Measurements from ENCODE around the gene STAP2. TPM values are rescaled to one million over a fixed set of nuclear protein-coding genes. Genes with fewer than 3 reads are reported as not detected.

The STAP2 gene
- total and polyA plus RNA-seq, 9 of the 15 experiments (the other 6 are each of a cell fraction or from before 2014, with no cell fraction given): 1.2 to 9.8 (median 4.5) TPM

GRCh38 chr19:4361152-4362046 is 22.8 kb upstream of the STAP2 start:
- H3K9ac ChIP-seq (ENCODE audit: insufficient read depth in 1 of 2, low read depth in 2 of 2, low read length in 2 of 2): peak overlapping the region in 1 of 2 experiments; percentile 52; a peak in 1 of 4 replicates
- WGBS (ENCODE audit: insufficient coverage, low coverage, missing lambda C conversion rate): 87% methylated on average over 29 of the region's 50 CpGs
- CTCF ChIA-PET (ENCODE audit: low intra/inter-chr PET ratio): no interaction called here
- FAIRE-seq (no peak), ATAC-seq (no peak), DNase-seq (ENCODE audit: extremely low read depth in 1 of 4, low spot score in 3 of 4) (peak in 2 of 4 experiments; percentile 54 to 58)
- no peak overlapping the region for H2AFZ ChIP-seq (ENCODE audit: low read depth, low read length)
- H3K9me3 ChIP-seq (replicated peaks; ENCODE audit: control insufficient read depth, insufficient read depth, low read depth, low read length): no peaks in the 10 kb centered on the region
- no peaks in the 10 kb centered on the region for H3K9me1 ChIP-seq (ENCODE audit: control insufficient read depth, insufficient read depth, low read length)
- in situ Hi-C loops (cut with MboI): no loop called here
- H4K20me1 ChIP-seq (replicated peaks; ENCODE audit: control insufficient read depth, insufficient read depth, low read length): 0 out of 2 replicates have a peak, but pooled peaks cover 4% of the 10 kb centered on the region
- no peak overlapping the region for H3K4me2 ChIP-seq (ENCODE audit: insufficient read depth, low read length)
- H3K4me1 ChIP-seq (replicated peaks in 1 of 2; ENCODE audit: control insufficient read depth in 2 of 2, insufficient read depth in 2 of 2, low read length in 2 of 2): peaks cover 0 to 82% of the 10 kb centered on the region in 2 experiments; a peak in 2 of 5 replicates
- intact Hi-C loops (cut with micrococcal nuclease): no loop called here
- H3K27me3 ChIP-seq (ENCODE audit: control insufficient read depth in 2 of 2, insufficient read depth in 2 of 2, low read length in 2 of 2): no peaks in the 10 kb centered on the region
- H3K27ac ChIP-seq (ENCODE audit: extremely low read depth, low read depth, low read length): no peak overlapping the region
- H3K4me3 ChIP-seq: no peak overlapping the region
- no peaks in the 10 kb centered on the region; the same call in 2 of the 3 replicates for H3K79me2 ChIP-seq (ENCODE audit: control insufficient read depth, insufficient read depth, low read length)
- POLR2A ChIA-PET: interaction anchor here (0.5 to 4.8 kb wide), 9 partner anchors 9 to 153 kb away, joined by 3 to 29 read pairs (median 4); partner anchors contain the start of genes MPND and YJU2
- H3K36me3 ChIP-seq (ENCODE audit: control insufficient read depth, insufficient read depth, low read length): peaks cover 85% of the 10 kb centered on the region; the same call in 2 of the 3 replicates
- no TSS peak for BruUV-seq (replicated peaks)
- TF ChIP-seq ZNF695 (CRISPR knock-in tag; IDR thresholded peaks at IDR 0.05) (no peak), ZNF175 (CRISPR knock-in tag; IDR thresholded peaks at IDR 0.05; ENCODE audit: low read depth) (no peak), ILK (tag; IDR thresholded peaks at IDR 0.05; ENCODE audit: borderline replicate concordance, low read depth) (no peak), TSC22D4 (tag; IDR thresholded peaks at IDR 0.05) (no peak), PPARD (CRISPR knock-in tag; IDR thresholded peaks at IDR 0.05) (no peak), MIER1 (IDR thresholded peaks at IDR 0.05; ENCODE audit: low read depth) (no peak), GTF2A2 (tag; IDR thresholded peaks at IDR 0.05) (no peak), ZNF740 (CRISPR knock-in tag; IDR thresholded peaks at IDR 0.05) (0 out of 2 replicates have a peak, but pooled peaks have one; percentile 30), ZNF740 (tag; IDR thresholded peaks at IDR 0.05) (no peak), POLR2A (conservative IDR thresholded peaks at IDR 0.05) (peak; percentile 3; the same call in 1 of the 2 replicates), MEF2A (IDR thresholded peaks at IDR 0.05; ENCODE audit: control insufficient read depth, low read depth, low read length) (no peak), PREB (CRISPR knock-in tag; IDR thresholded peaks at IDR 0.05) (no peak), POLR2G (IDR thresholded peaks at IDR 0.05; ENCODE audit: low read depth, low read length) (peak; percentile 71)
- TF ChIP-seq, protein P1, sequence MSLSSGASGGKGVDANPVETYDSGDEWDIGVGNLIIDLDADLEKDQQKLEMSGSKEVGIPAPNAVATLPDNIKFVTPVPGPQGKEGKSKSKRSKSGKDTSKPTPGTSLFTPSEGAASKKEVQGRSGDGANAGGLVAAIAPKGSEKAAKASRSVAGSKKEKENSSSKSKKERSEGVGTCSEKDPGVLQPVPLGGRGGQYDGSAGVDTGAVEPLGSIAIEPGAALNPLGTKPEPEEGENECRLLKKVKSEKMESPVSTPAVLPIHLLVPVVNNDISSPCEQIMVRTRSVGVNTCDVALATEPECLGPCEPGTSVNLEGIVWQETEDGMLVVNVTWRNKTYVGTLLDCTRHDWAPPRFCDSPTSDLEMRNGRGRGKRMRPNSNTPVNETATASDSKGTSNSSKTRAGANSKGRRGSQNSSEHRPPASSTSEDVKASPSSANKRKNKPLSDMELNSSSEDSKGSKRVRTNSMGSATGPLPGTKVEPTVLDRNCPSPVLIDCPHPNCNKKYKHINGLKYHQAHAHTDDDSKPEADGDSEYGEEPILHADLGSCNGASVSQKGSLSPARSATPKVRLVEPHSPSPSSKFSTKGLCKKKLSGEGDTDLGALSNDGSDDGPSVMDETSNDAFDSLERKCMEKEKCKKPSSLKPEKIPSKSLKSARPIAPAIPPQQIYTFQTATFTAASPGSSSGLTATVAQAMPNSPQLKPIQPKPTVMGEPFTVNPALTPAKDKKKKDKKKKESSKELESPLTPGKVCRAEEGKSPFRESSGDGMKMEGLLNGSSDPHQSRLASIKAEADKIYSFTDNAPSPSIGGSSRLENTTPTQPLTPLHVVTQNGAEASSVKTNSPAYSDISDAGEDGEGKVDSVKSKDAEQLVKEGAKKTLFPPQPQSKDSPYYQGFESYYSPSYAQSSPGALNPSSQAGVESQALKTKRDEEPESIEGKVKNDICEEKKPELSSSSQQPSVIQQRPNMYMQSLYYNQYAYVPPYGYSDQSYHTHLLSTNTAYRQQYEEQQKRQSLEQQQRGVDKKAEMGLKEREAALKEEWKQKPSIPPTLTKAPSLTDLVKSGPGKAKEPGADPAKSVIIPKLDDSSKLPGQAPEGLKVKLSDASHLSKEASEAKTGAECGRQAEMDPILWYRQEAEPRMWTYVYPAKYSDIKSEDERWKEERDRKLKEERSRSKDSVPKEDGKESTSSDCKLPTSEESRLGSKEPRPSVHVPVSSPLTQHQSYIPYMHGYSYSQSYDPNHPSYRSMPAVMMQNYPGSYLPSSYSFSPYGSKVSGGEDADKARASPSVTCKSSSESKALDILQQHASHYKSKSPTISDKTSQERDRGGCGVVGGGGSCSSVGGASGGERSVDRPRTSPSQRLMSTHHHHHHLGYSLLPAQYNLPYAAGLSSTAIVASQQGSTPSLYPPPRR (CRISPR knock-in tag; IDR thresholded peaks at IDR 0.05; ENCODE audit: borderline replicate concordance): no peak
